Esophagus mucosa (tissue), 1 donor: ENCODE results near the gene EDAR. TPM values are rescaled to one million over a fixed set of nuclear protein-coding genes. Genes with fewer than 3 reads are reported as not detected.

ENCODE experiments used
- ATAC-seq: fragments of 200-7000 bp; cut with Tn5 transposase; one replicate; pipeline ENCODE4 v1.9.1; 2020
- total RNA-seq: library from RNA; stranded (reverse); gene quantifications from one replicate; pipeline ENCODE4 v1.2.4, GENCODE V29; 2023
- donor health status: DM: yes; HTN: yes; CAD: no.

Gene EDAR
- total RNA-seq, 1 donor from 2014 or later = 4.8 TPM

GRCh38 chr2:108847000-108847399 lies 142.0 kb downstream of the EDAR start:
- ATAC-seq = no peak

GRCh38 chr2:108845923-108846322 lies 143.1 kb downstream of the EDAR start:
- no peak for ATAC-seq

Other genes with a start within 250 kb of the EDAR start
- 4.2 TPM for gene CCDC138, start 202.4 kb downstream of the EDAR start, total RNA-seq
- gene SH3RF3, start 140.0 kb upstream of the EDAR start, total RNA-seq = 0.68 TPM